Measurements from ENCODE around the gene CBLL2. TPM values are rescaled to one million over a fixed set of nuclear protein-coding genes. Genes with fewer than 3 reads are reported as not detected.

The CBLL2 gene
- total and polyA plus RNA-seq, 3 donors from 2014 or later: 2.2 to 14.8 (median 4.3) TPM

GRCh38 chrX:22320236-22320873 lies 47.6 kb downstream of the CBLL2 start:
- Histone ChIP-seq H3K4me1 (no peaks in the 10 kb centered on the region), H3K9me3 (no peaks in the 10 kb centered on the region), H3K36me3 (ENCODE audit: low read depth, missing control alignments) (no peaks in the 10 kb centered on the region), H3K27me3 (no peaks in the 10 kb centered on the region), H3K4me3 (no peak overlapping the region), H3K27ac (no peak overlapping the region)
- intact Hi-C loops (cut with DNase I; ENCODE audit: low total_unique reads): no loop called here
- DNase-seq: no peak
- WGBS, 2 donors: 63 to 75% methylated on average over 10 to 12 of the region's 12 CpGs
- TF ChIP-seq POLR2A (IDR thresholded peaks at IDR 0.05): no peak
- TF ChIP-seq, protein P1, sequence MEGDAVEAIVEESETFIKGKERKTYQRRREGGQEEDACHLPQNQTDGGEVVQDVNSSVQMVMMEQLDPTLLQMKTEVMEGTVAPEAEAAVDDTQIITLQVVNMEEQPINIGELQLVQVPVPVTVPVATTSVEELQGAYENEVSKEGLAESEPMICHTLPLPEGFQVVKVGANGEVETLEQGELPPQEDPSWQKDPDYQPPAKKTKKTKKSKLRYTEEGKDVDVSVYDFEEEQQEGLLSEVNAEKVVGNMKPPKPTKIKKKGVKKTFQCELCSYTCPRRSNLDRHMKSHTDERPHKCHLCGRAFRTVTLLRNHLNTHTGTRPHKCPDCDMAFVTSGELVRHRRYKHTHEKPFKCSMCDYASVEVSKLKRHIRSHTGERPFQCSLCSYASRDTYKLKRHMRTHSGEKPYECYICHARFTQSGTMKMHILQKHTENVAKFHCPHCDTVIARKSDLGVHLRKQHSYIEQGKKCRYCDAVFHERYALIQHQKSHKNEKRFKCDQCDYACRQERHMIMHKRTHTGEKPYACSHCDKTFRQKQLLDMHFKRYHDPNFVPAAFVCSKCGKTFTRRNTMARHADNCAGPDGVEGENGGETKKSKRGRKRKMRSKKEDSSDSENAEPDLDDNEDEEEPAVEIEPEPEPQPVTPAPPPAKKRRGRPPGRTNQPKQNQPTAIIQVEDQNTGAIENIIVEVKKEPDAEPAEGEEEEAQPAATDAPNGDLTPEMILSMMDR (IDR thresholded peaks at IDR 0.05): no peak

DNA sequence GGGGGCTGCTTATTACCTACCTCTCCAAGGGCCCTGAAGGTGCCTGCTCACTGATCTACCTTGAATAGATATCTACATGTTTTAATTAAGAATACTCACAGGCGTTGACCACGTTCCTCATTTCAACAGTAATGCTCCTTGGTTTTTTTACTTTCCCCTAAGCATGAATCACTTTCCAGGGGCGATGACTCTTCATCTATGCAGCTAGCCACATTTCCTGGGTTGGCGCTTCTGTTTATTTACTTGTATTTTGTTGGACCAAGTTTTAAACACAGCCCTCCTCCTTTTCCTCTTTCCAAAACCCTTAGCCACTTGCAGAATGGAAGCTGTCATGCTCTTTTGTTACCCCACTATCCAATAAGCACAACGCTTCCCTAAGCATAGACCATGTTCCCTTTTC lies 50.8 kb downstream of the CBLL2 start:
- TF ChIP-seq, protein P1 (IDR thresholded peaks at IDR 0.05): no peak
- TF ChIP-seq POLR2A (IDR thresholded peaks at IDR 0.05): no peak
- Histone ChIP-seq H3K27me3 (no peaks in the 10 kb centered on the region), H3K9me3 (no peaks in the 10 kb centered on the region), H3K27ac (no peak overlapping the region), H3K36me3 (ENCODE audit: low read depth, missing control alignments) (no peaks in the 10 kb centered on the region), H3K4me1 (no peaks in the 10 kb centered on the region), H3K4me3 (no peak overlapping the region)
- intact Hi-C loops (cut with DNase I; ENCODE audit: low total_unique reads): no loop called here
- WGBS, 2 donors: 89 to 99% methylated on average over 3 to 5 of the region's 5 CpGs
- DNase-seq: no peak

Other genes starting within 250 kb of the CBLL2 start
- under 1 TPM; 0.31 to 0.37 TPM for gene PHEX, start 240.6 kb upstream of the CBLL2 start, total RNA-seq
- 0.24 TPM for gene PHEX, start 240.6 kb upstream of the CBLL2 start, polyA plus RNA-seq (ENCODE audit: insufficient read depth, low read depth, low replicate concordance)